ENCODE measurements around the gene UNC5B.

UNC5B gene

GRCh38 chr10:71302874-71303568 is 90.7 kb downstream of the UNC5B start:
- DNase-seq, result no peak

- DNase-seq, result no peak
These were observed 91.2 kb downstream of the UNC5B start for GRCh38 chr10:71303569-71303907.

GRCh38 chr10:71304914-71305313 is 92.5 kb downstream of the UNC5B start:
- DNase-seq, result no peak

- no peak for DNase-seq
These were observed 94.6 kb downstream of the UNC5B start for GRCh38 chr10:71306979-71307378.

- DNase-seq, result no peak
These were observed 95.2 kb downstream of the UNC5B start for GRCh38 chr10:71307469-71308085.

GRCh38 chr10:71308244-71308643 is 95.9 kb downstream of the UNC5B start:
- no peak for DNase-seq

GRCh38 chr10:71308985-71309384 is 96.6 kb downstream of the UNC5B start:
- DNase-seq, result no peak

GRCh38 chr10:71309919-71310318 is 97.5 kb downstream of the UNC5B start:
- no peak for DNase-seq

- DNase-seq, result no peak
These were observed 99.8 kb downstream of the UNC5B start for GRCh38 chr10:71312220-71312619.

GRCh38 chr10:71312811-71313789 is 100.7 kb downstream of the UNC5B start:
- no peak for DNase-seq

GRCh38 chr10:71314028-71314693 is 101.8 kb downstream of the UNC5B start:
- DNase-seq, result no peak

- DNase-seq, result no peak
These were observed 102.4 kb downstream of the UNC5B start for GRCh38 chr10:71314694-71315225.

- DNase-seq, result no peak
These were observed 103.9 kb downstream of the UNC5B start for GRCh38 chr10:71316056-71316785.

GRCh38 chr10:71316786-71317160 is 104.4 kb downstream of the UNC5B start:
- DNase-seq, result no peak

GRCh38 chr10:71317739-71318138 is 105.4 kb downstream of the UNC5B start:
- no peak for DNase-seq

GRCh38 chr10:71319042-71319799 is 106.9 kb downstream of the UNC5B start, which contains the start of gene SLC29A3:
Gene SLC29A3 (plus strand): TSS chr10:71319259. CDS start chr10:71319310, 51 bp downstream.
- no peak for DNase-seq

- no peak for DNase-seq
These were observed 107.5 kb downstream of the UNC5B start for GRCh38 chr10:71319800-71320392.

GRCh38 chr10:71320592-71320991 is 108.2 kb downstream of the UNC5B start:
- no peak for DNase-seq

- no peak for DNase-seq
These were observed 109.0 kb downstream of the UNC5B start for GRCh38 chr10:71321386-71321785.

- DNase-seq, result no peak
These were observed 111.0 kb downstream of the UNC5B start for GRCh38 chr10:71323407-71323806.

GRCh38 chr10:71324743-71325142 is 112.4 kb downstream of the UNC5B start:
- DNase-seq, result no peak

Data from NCI-H524 treated with DMSO at 0.1 percent for 48 hours (cell line).